T1000 (cell line): ENCODE measurements around the gene NEO1.
"Not testable (repeated sequence)": the region's sequence is repeated elsewhere in the genome, so short reads cannot be mapped to it uniquely, and the experiment has no call there.

Source experiments
- DNase-seq: peaks from one replicate; lab custom pipeline; 2025; ENCODE audit warnings: mixed read lengths; lab: John Stamatoyannopoulos, UW

Gene NEO1

GRCh38 chr15:73142802-73143762 lies 90.8 kb downstream of the NEO1 start:
- no peak for DNase-seq

- no peak for DNase-seq
Observed at GRCh38 chr15:73143763-73144155, 91.5 kb downstream of the NEO1 start.

- no peak for DNase-seq
Observed at GRCh38 chr15:73146419-73146818, 94.2 kb downstream of the NEO1 start.

GRCh38 chr15:73150831-73151230 lies 98.6 kb downstream of the NEO1 start:
- no peak for DNase-seq

GRCh38 chr15:73153024-73153423 lies 100.8 kb downstream of the NEO1 start:
- DNase-seq = no peak

- no peak for DNase-seq
Observed at GRCh38 chr15:73153447-73153846, 101.2 kb downstream of the NEO1 start.

GRCh38 chr15:73156431-73157191 lies 104.3 kb downstream of the NEO1 start:
- no peak for DNase-seq

- no peak for DNase-seq
Observed at GRCh38 chr15:73161546-73161945, 109.3 kb downstream of the NEO1 start.

- no peak for DNase-seq
Observed at GRCh38 chr15:73165435-73165834, 113.2 kb downstream of the NEO1 start.

- DNase-seq = no peak
Observed at GRCh38 chr15:73165844-73166243, 113.6 kb downstream of the NEO1 start.

GRCh38 chr15:73166711-73167110 lies 114.4 kb downstream of the NEO1 start:
- DNase-seq = not testable (repeated sequence)

GRCh38 chr15:73168487-73168886 lies 116.2 kb downstream of the NEO1 start:
- no peak for DNase-seq

GRCh38 chr15:73171711-73172110 lies 119.4 kb downstream of the NEO1 start:
- DNase-seq = no peak

- no peak for DNase-seq
Observed at GRCh38 chr15:73172508-73172907, 120.2 kb downstream of the NEO1 start.

- DNase-seq = no peak
Observed at GRCh38 chr15:73174171-73174570, 121.9 kb downstream of the NEO1 start.

GRCh38 chr15:73175382-73175781 lies 123.1 kb downstream of the NEO1 start:
- DNase-seq = no peak

- no peak for DNase-seq
Observed at GRCh38 chr15:73176598-73176997, 124.3 kb downstream of the NEO1 start.

- no peak for DNase-seq
Observed at GRCh38 chr15:73183071-73183470, 130.8 kb downstream of the NEO1 start.

- no peak for DNase-seq
Observed at GRCh38 chr15:73190189-73190601, 137.9 kb downstream of the NEO1 start.

- DNase-seq = no peak
Observed at GRCh38 chr15:73195166-73195565, 142.9 kb downstream of the NEO1 start.

- DNase-seq = no peak
Observed at GRCh38 chr15:73196113-73196512, 143.8 kb downstream of the NEO1 start.

- no peak for DNase-seq
Observed at GRCh38 chr15:73200339-73200738, 148.1 kb downstream of the NEO1 start.

- no peak for DNase-seq
Observed at GRCh38 chr15:73210630-73211029, 158.4 kb downstream of the NEO1 start.
